ENCODE data around the gene ITSN1.
A peak's percentile ranks its signal among the peaks of the same experiment; 100 is the strongest.
"Not testable (repeated sequence)": the region's sequence is repeated elsewhere in the genome, so short reads cannot be mapped to it uniquely, and the experiment has no call there.

The ITSN1 gene

GRCh38 chr21:33642027-33642895, at the start of gene ITSN1:
Gene ITSN1, plus strand, starts transcription at chr21:33642501. Its CDS starts 76,328 bp downstream, at chr21:33718829.
- DNase-seq (ENCODE audit: low spot score): peak; percentile 98

GRCh38 chr21:33598051-33598450, 44.2 kb upstream of the ITSN1 start:
- no peak for DNase-seq (ENCODE audit: low spot score)

DNA sequence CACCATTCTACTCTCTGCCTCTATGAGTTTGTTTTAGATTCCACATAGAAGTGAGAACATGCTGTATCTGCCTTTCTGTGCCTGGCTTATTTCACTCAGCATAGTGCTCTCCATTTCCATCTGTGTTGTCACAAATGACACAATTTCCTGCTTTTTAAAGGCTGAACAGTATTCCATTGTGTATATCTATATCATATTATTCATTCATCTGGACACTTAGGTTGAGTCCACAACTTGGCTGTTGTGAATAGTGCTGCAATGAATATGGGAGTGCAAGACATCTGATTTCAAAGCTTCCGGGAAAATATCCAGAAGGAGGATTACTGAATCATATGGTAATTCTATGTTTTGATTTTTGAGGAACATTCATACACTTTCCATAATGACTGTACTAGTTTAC, 33.7 kb upstream of the ITSN1 start:
- DNase-seq (ENCODE audit: low spot score): no peak

GRCh38 chr21:33611006-33611744, 31.1 kb upstream of the ITSN1 start:
- no peak for DNase-seq (ENCODE audit: low spot score)

DNA sequence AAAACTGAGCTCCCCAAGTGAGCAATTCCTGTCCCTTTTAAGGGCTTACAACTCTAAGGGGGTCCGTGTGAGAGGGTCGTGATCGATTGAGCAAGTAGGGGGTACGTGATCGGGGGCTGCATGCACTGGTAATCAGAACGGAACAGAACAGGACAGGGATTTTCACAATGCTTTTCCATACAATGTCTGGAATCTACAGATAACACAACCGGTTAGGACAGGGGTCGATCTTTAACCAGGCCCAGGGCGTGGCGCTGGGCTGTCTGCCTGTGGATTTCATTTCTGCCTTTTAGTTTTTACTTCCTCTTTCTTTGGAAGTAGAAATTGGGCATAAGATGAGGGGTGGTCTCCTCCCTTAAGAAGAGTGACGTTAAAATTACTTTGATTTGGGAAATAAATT, 24.7 kb upstream of the ITSN1 start:
- not testable (repeated sequence) for DNase-seq (ENCODE audit: low spot score)

DNA sequence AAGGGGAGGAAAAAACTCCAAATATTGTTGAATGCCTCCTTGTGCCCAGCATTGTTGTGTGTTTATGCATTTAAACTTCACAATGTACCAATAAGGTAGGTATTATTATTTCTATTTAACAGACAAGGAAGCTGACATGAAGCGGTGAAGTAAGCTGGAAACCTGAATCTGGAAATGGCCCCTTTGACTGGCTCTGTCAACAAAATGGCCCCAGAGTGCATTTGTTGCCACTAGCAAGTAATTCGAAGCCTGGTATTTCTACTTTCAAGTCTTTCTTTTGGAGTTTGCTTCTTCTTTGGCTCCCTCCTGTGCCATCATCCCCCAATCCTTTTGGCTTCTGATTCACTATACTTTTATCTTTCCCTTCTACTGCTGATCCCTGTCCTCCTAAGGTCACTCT, 23.9 kb upstream of the ITSN1 start:
- no peak for DNase-seq (ENCODE audit: low spot score)

DNA sequence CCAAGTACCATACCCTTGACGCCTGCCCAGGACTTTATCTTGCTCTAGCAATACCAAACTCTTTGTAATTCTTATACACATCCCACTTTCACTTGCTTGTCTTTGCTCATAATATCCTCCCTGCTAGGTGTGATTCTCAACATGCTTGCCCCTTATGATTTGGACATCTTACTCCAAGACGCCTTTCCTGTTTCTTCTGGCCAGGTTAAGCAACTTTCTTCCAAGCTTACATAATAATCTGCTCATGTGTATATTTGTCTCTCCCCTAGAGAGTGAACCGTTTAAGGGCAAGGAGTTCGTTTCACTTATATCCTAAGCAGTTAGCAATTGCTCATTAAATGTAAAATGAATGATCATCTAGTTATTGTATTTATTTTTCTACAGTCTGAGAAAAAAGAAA, 22.6 kb upstream of the ITSN1 start:
- DNase-seq (ENCODE audit: low spot score): no peak

- no peak for DNase-seq (ENCODE audit: low spot score)
These were observed 20.0 kb upstream of the ITSN1 start for GRCh38 chr21:33622253-33622652.

DNA sequence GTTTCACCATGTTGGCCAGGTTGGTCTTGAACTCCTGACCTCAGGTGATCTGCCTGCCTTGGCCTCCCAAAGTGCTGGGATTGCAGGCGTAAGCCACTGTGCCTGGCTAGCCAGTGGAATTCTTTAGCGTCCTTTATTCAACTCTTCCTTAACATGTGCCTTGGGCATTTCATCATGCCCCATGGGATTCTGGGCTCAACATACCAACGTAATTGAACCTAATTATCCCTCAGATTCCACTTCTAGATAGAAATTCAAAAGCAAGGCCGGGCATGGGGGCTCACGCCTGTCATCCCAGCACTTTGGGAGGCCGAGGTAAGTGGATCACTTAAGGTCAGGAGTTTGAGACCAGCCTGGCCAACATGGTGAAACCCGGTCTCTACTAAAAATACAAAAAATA, 16.1 kb upstream of the ITSN1 start:
- not testable (repeated sequence) for DNase-seq (ENCODE audit: low spot score)

- no peak for DNase-seq (ENCODE audit: low spot score)
These were observed 8.0 kb upstream of the ITSN1 start for GRCh38 chr21:33634254-33634653.

DNA sequence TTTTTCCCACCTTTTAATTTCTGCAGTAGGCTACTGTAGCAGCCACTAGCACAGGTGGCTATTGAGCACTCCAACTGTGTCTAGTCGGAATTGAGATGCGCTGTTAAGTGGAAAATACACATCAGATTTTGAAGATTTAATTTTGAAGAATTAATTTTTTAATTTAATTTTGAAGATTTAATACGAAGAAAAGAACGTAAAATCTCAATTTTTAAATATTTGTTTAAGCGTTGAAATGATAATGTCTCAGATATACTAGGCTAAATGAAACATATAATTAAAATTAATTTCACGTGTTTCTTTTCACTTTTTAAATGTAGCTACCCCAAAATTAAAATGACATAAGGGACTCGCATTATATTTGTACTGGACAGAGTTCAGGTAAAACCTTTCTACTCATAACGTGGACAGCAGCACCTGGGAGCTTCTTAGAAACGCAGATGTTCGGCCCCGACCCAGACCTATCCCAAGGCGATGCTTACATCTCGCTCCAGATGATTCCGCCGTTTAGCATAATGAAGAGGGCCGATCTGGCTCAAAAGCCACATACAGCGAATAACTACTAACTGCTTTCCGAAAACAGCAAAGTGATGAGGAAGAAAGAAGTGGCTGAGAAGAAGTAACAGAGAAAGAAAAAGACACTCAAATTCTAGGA, 1.5 kb upstream of the ITSN1 start:
- peak; percentile 22 for DNase-seq (ENCODE audit: low spot score)

DNA sequence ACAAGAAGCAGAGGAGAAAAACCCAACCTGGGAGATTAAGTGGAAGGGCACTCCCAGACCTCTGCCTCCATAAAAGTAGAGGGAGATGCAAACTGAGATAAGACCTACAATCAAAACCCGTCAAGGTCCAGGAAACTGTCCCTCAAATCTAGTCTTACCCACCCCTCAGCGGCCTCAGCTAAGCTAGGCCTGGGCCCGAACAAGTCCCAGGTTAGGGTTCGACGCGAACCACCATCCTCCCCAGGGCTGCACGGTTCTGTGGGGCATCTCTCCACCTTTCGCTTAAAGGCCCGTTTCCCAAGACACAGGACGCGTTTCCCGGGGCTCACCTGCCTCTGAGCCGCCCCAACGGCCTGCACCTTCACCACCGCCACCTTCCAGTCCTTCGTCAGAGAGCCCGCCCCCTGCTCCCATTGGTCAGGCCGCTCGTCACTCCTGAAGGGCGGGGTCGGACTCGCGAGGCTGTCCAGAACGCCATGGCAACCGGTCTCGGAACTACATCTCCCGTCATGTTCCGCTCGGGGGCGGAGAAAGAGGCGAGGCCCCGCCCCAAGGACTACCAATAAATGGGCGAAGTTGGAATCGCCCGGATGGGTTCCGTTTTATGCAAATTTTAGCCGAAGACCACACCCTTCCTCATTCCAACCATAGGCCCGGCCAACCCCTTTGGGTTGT, 812 bp upstream of the ITSN1 start, which contains the start of gene CRYZL1:
Gene CRYZL1 (minus strand): TSS at position 390 of the 675 bp plus-strand sequence. CDS start 10,190 bp downstream, outside the sequence.
- DNase-seq (ENCODE audit: low spot score): peak; percentile 97

DNA sequence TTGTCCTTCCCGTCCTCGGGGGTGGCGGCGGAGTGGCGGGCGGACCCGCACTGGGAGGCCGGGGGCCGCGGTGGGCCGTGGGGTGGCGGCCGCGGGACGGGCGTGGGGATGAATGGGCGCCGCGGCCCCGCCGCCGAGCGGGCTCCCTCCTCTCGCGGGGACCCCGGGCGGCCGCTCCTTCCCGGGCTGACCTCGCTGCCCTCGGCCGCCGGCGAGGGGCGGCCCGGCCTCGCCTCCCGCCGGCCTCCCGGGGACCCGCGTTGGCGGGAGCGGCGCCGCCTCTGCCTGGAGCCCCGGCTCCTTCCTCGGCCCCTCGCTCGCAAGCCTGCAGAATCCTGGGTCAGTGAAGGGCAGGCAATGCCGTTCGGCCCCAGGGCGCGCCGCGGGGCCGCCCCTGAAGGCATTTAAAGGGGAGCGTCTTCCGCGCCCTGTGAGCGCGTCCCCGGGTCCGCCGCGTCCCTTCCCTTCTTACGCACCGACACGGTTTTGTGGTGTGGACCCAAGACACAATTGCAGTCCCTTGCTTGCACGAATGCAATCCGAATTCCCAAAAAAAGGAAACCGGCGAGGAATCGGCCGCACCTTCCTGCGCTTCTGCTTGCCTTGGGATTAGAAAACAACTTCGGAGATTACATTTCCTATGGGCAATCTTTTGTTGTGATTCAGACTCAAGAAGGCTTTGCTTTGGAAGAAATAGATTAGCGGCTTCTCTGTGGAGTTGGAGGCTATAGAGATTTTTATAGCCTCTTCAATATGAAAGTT, 776 bp downstream of the ITSN1 start:
- peak; percentile 41 for DNase-seq (ENCODE audit: low spot score)

GRCh38 chr21:33643658-33644311, 1.5 kb downstream of the ITSN1 start:
- DNase-seq (ENCODE audit: low spot score): peak; percentile 18

- DNase-seq (ENCODE audit: low spot score): peak; percentile 59
These were observed 2.2 kb downstream of the ITSN1 start for GRCh38 chr21:33644383-33645074.

DNA sequence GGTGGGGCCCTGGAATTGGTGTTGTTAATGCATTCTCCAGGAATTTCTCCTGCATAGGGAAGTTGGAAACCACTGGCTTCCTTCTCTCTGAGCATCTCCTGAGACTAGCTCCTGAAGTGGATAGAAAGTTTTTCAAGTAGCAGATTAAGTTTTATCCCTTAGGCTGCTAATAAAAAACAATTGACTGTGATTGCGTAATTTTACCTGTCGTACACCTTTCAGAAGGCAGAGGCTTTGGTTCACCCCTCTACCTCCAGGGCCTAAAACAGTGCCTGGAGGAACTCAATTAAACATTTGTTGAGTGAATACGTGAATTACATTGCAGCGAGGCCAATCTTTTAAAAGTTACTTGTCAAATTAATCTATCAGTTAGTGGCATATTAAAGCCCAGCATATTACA, 3.4 kb downstream of the ITSN1 start:
- DNase-seq (ENCODE audit: low spot score): no peak

GRCh38 chr21:33647587-33647986, 5.3 kb downstream of the ITSN1 start:
- no peak for DNase-seq (ENCODE audit: low spot score)

DNA sequence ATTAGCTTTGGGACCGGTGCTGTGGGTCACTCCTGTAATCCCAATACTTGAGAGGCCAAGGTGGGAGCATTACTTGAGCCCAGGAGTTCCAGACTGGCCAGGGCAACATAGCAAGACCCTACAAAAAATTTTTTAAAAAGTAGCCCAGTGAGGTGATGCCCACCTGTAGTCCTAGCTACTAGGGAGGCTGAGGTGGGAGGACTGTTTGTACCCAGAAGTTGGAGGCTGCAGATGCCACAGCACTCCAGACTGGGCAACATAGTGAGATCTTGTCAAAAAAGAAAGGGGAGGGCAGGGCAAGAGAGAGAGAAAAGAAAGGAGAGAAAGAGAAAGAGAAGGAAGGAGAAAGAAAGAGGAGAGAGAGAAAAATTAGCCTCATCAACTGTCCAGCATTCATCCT, 6.3 kb downstream of the ITSN1 start:
- no peak for DNase-seq (ENCODE audit: low spot score)

- no peak for DNase-seq (ENCODE audit: low spot score)
These were observed 7.9 kb downstream of the ITSN1 start for GRCh38 chr21:33650230-33650629.

- DNase-seq (ENCODE audit: low spot score): no peak
These were observed 8.7 kb downstream of the ITSN1 start for GRCh38 chr21:33650929-33651509.
